ENCODE measurements around the gene SPEG. TPM values are rescaled to one million over a fixed set of nuclear protein-coding genes. Genes with fewer than 3 reads are reported as not detected.

Gene SPEG
- total and polyA plus RNA-seq, 2 of the 13 experiments (the other 11 are each of a cell fraction or from before 2014, with no cell fraction given), result 0.18 to 0.24 TPM

DNA sequence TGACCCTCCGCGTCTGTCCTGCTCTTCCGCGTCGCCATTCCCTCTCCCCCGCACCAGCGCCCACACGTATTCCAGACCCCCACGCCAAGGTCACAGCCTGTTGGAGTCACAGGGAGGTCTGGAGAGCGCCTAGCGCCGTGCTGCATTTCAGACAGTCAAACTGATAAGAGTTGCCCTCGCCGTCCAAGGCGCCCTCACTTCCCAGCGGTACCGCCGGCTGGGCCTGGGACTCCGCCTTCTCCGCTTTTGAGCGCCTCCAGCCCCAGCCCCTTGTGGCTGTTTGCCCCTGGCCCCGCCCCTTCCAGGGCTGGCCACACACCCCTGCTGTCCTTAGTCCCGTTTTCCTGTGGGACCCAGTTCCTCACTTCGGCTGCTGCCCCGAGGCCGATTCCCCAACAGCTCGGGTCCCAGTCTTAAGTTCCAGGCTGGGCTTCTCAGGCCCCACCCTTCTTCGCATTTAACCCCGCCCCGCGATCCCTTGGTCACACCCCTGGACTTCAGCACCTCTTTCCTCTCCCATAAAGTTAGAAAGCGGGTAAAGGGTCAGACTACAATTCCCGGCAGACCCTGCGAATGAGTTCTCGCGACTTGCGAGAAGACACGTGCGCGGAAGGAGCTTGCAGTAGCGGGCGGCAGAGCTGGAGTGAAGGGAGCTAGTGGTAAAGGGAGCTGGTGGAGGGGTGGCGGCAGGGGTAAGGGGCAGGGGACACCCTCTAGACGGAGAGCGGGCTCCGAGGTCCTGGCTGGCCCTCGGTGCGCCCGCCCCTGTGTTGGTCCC, 63.8 kb downstream of the SPEG start, which contains the start of gene GMPPA (continued):
- TF ChIP-seq, protein P1, sequence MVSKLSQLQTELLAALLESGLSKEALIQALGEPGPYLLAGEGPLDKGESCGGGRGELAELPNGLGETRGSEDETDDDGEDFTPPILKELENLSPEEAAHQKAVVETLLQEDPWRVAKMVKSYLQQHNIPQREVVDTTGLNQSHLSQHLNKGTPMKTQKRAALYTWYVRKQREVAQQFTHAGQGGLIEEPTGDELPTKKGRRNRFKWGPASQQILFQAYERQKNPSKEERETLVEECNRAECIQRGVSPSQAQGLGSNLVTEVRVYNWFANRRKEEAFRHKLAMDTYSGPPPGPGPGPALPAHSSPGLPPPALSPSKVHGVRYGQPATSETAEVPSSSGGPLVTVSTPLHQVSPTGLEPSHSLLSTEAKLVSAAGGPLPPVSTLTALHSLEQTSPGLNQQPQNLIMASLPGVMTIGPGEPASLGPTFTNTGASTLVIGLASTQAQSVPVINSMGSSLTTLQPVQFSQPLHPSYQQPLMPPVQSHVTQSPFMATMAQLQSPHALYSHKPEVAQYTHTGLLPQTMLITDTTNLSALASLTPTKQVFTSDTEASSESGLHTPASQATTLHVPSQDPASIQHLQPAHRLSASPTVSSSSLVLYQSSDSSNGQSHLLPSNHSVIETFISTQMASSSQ (IDR thresholded peaks at IDR 0.05; ENCODE audit: low read depth), result no peak
- TF ChIP-seq, protein P1 (CRISPR knock-in tag; IDR thresholded peaks at IDR 0.05; ENCODE audit: borderline replicate concordance), result peak; percentile 55; the same call in 1 of the 2 replicates
- TF ChIP-seq RNF2 (conservative IDR thresholded peaks at IDR 0.05; ENCODE audit: low read depth) (0 out of 2 replicates have a peak, but pooled peaks have one; percentile 19), PTBP1 (IDR thresholded peaks at IDR 0.05; ENCODE audit: low read depth, low read length, poor library complexity, severe bottlenecking) (peak; percentile 89), HNF4A (CRISPR knock-in tag; IDR thresholded peaks at IDR 0.05) (peak; percentile 64), EED (CRISPR knock-in tag; IDR thresholded peaks at IDR 0.05) (no peak; the same call in none of the 2 replicates), ZNF556 (CRISPR knock-in tag; IDR thresholded peaks at IDR 0.05; ENCODE audit: borderline replicate concordance) (peak; percentile 26; the same call in 1 of the 2 replicates), ZNF546 (CRISPR knock-in tag; conservative IDR thresholded peaks at IDR 0.05) (peak; percentile 96)
- TF ChIP-seq, protein P2, sequence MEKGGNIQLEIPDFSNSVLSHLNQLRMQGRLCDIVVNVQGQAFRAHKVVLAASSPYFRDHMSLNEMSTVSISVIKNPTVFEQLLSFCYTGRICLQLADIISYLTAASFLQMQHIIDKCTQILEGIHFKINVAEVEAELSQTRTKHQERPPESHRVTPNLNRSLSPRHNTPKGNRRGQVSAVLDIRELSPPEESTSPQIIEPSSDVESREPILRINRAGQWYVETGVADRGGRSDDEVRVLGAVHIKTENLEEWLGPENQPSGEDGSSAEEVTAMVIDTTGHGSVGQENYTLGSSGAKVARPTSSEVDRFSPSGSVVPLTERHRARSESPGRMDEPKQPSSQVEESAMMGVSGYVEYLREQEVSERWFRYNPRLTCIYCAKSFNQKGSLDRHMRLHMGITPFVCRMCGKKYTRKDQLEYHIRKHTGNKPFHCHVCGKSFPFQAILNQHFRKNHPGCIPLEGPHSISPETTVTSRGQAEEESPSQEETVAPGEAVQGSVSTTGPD (CRISPR knock-in tag; IDR thresholded peaks at IDR 0.05), result 0 out of 2 replicates have a peak, but pooled peaks have one; percentile 50
- TF ChIP-seq, protein P3, sequence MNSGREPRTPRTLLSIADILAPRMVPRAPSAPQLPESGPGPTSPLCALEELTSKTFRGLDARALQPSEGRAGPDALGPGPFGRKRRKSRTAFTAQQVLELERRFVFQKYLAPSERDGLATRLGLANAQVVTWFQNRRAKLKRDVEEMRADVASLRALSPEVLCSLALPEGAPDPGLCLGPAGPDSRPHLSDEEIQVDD (CRISPR knock-in tag; IDR thresholded peaks at IDR 0.05; ENCODE audit: borderline replicate concordance), result 0 out of 2 replicates have a peak, but pooled peaks have one; percentile 12
- TF ChIP-seq, protein P4, sequence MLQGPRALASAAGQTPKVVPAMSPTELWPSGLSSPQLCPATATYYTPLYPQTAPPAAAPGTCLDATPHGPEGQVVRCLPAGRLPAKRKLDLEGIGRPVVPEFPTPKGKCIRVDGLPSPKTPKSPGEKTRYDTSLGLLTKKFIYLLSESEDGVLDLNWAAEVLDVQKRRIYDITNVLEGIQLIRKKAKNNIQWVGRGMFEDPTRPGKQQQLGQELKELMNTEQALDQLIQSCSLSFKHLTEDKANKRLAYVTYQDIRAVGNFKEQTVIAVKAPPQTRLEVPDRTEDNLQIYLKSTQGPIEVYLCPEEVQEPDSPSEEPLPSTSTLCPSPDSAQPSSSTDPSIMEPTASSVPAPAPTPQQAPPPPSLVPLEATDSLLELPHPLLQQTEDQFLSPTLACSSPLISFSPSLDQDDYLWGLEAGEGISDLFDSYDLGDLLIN (CRISPR knock-in tag; IDR thresholded peaks at IDR 0.05; ENCODE audit: borderline replicate concordance), result no peak
- TF ChIP-seq, protein P5, sequence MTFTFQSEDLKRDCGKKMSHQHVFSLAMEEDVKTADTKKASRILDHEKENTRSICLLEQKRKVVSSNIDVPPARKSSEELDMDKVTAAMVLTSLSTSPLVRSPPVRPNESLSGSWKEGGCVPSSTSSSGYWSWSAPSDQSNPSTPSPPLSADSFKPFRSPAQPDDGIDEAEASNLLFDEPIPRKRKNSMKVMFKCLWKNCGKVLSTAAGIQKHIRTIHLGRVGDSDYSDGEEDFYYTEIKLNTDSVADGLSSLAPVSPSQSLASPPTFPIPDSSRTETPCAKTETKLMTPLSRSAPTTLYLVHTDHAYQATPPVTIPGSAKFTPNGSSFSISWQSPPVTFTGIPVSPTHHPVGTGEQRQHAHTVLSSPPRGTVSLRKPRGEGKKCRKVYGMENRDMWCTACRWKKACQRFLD (CRISPR knock-in tag; IDR thresholded peaks at IDR 0.05; ENCODE audit: borderline replicate concordance), result peak; percentile 24; the same call in 1 of the 2 replicates
